Erythroblast (primary cell): ENCODE data around the gene KRTAP29-1.

Experiments used
- GATA1 ChIP-seq: IDR thresholded peaks from 2 replicates; pipeline ENCODE4 v1.6.1; 2011; ENCODE audit warnings: low read depth, mild to moderate bottlenecking, control low read depth, low read length, moderate library complexity
- POLR2A ChIP-seq: IDR thresholded peaks from 2 replicates; pipeline ENCODE4 v1.6.1; 2011; ENCODE audit warnings: mild to moderate bottlenecking, low read length

DNA sequence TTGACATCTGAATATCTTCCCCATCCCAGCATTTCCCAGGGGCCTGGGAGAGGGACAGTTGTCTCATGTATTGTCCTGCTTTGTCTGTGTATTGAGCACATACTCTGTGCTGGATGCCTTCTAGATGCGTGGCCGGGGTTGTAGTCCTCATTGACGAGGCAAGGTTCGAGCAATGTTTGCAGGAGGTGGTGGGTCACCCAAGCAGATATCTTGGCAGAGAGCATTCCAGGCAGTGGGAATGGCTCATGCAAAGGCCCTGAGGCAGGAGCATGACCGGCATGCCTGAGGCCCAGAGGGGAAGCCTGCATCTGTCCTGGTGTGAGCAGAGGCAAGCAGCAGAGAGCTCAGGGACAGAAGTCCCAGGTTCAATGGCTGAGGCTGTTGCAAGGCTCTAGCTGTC, 30.4 kb upstream of the KRTAP29-1 start:
- TF ChIP-seq POLR2A (no peak), GATA1 (no peak)
